ENCODE measurements around the gene PTGDS.

The PTGDS gene

GRCh38 chr9:136981588-136982231 lies 4.4 kb downstream of the PTGDS start:
- H3K9me3 ChIP-seq (replicated peaks in 1 of 2; ENCODE audit: control insufficient read depth in 2 of 2, insufficient read depth in 1 of 2, low read depth in 1 of 2, low read length in 2 of 2): no peaks in the 10 kb centered on the region
- no peak for DNase-seq (ENCODE audit: low spot score)
- H2BK5ac ChIP-seq (ENCODE audit: low read length): peak overlapping the region; percentile 66
- WGBS, 2 donors (ENCODE audit: extremely low coverage in 2 of 2, insufficient read length in 2 of 2, insufficient replicate concordance in 1 of 2): no CpG with 5 or more reads among the region's 17 CpGs
- H3K9ac ChIP-seq (ENCODE audit: low read depth, low read length, poor library complexity): no peak overlapping the region
- no peak overlapping the region for H3K4me2 ChIP-seq (ENCODE audit: insufficient read depth, low read length, poor library complexity, severe bottlenecking)
- H2BK12ac ChIP-seq (ENCODE audit: low read length): no peak overlapping the region
- no peak overlapping the region for H3K27ac ChIP-seq (replicated peaks; ENCODE audit: low read length)
- peak overlapping the region; percentile 56 for H3K14ac ChIP-seq (ENCODE audit: low read length)
- H4K8ac ChIP-seq (ENCODE audit: low read depth, low read length): no peak overlapping the region
- H3K23ac ChIP-seq (ENCODE audit: low read depth, low read length, poor library complexity): no peak overlapping the region
- H3K79me1 ChIP-seq (ENCODE audit: low read depth, low read length): no peaks in the 10 kb centered on the region
- no peaks in the 10 kb centered on the region for H3K36me3 ChIP-seq (replicated peaks in 1 of 2; ENCODE audit: control insufficient read depth in 2 of 2, insufficient read depth in 2 of 2, low read length in 2 of 2)
- H3K4me1 ChIP-seq (ENCODE audit: control insufficient read depth in 2 of 2, insufficient read depth in 1 of 2, low read depth in 1 of 2, low read length in 2 of 2): peaks cover 0 to 10% of the 10 kb centered on the region in 2 donors
- no peak overlapping the region for H2BK15ac ChIP-seq (ENCODE audit: low read length)
- H4K91ac ChIP-seq (ENCODE audit: low read depth, low read length, poor library complexity): no peak overlapping the region
- H2BK120ac ChIP-seq (ENCODE audit: low read depth, low read length): no peak overlapping the region
- H2AK5ac ChIP-seq (ENCODE audit: low read depth, low read length): peak overlapping the region; percentile 76
- H3K18ac ChIP-seq (ENCODE audit: low read length): no peak overlapping the region
- no peak overlapping the region for H2AFZ ChIP-seq (ENCODE audit: low read length)
- no peak overlapping the region for H3K4me3 ChIP-seq (ENCODE audit: low read length in 2 of 2)
- H3K27me3 ChIP-seq (ENCODE audit: control insufficient read depth in 3 of 3, insufficient read depth in 3 of 3, low read depth in 1 of 3, low read length in 3 of 3): peaks cover 4 to 64% (median 44%) of the 10 kb centered on the region in 3 experiments
- no peak overlapping the region for H3K4ac ChIP-seq (ENCODE audit: low read length)

GRCh38 chr9:136982232-136983051 lies 5.1 kb downstream of the PTGDS start, which contains the start of gene LCNL1:
Gene LCNL1 (plus strand): TSS chr9:136982993. CDS start chr9:136983587, 594 bp downstream.
- Histone ChIP-seq H2BK5ac (ENCODE audit: low read length) (no peak within 1 kb of the TSS), H3K14ac (ENCODE audit: low read length) (no peak within 1 kb of the TSS)
- no CpG with 5 or more reads among the region's 18 CpGs for WGBS, 2 donors (ENCODE audit: extremely low coverage in 2 of 2, insufficient read length in 2 of 2, insufficient replicate concordance in 1 of 2)

GRCh38 chr9:136983167-136983566 lies 5.9 kb downstream of the PTGDS start:
- no peak overlapping the region for H2BK5ac ChIP-seq (ENCODE audit: low read length)
- no peaks in the 10 kb centered on the region for H3K36me3 ChIP-seq (replicated peaks in 1 of 2; ENCODE audit: control insufficient read depth in 2 of 2, insufficient read depth in 2 of 2, low read length in 2 of 2)
- H2BK120ac ChIP-seq (ENCODE audit: low read depth, low read length): no peak overlapping the region
- no peak overlapping the region for H4K91ac ChIP-seq (ENCODE audit: low read depth, low read length, poor library complexity)
- peak overlapping the region; percentile 90 for H2AK5ac ChIP-seq (ENCODE audit: low read depth, low read length)
- no peak overlapping the region for H2AFZ ChIP-seq (ENCODE audit: low read length)
- H3K4me3 ChIP-seq (ENCODE audit: low read length in 2 of 2): no peak overlapping the region
- no peak overlapping the region for H3K14ac ChIP-seq (ENCODE audit: low read length)
- no peaks in the 10 kb centered on the region for H3K9me3 ChIP-seq (replicated peaks in 1 of 2; ENCODE audit: control insufficient read depth in 2 of 2, insufficient read depth in 1 of 2, low read depth in 1 of 2, low read length in 2 of 2)
- no peak overlapping the region for H3K4me2 ChIP-seq (ENCODE audit: insufficient read depth, low read length, poor library complexity, severe bottlenecking)
- H3K27me3 ChIP-seq (ENCODE audit: control insufficient read depth in 3 of 3, insufficient read depth in 3 of 3, low read depth in 1 of 3, low read length in 3 of 3): peaks cover 4 to 52% (median 36%) of the 10 kb centered on the region in 3 experiments
- H3K4ac ChIP-seq (ENCODE audit: low read length): no peak overlapping the region
- peak overlapping the region; percentile 20 for H2BK15ac ChIP-seq (ENCODE audit: low read length)
- H3K9ac ChIP-seq (ENCODE audit: low read depth, low read length, poor library complexity): peak overlapping the region; percentile 60
- H3K4me1 ChIP-seq (ENCODE audit: control insufficient read depth in 2 of 2, insufficient read depth in 1 of 2, low read depth in 1 of 2, low read length in 2 of 2): peaks cover 0 to 2% of the 10 kb centered on the region in 2 donors
- no peak overlapping the region for H3K27ac ChIP-seq (replicated peaks; ENCODE audit: low read length)
- no peaks in the 10 kb centered on the region for H3K79me1 ChIP-seq (ENCODE audit: low read depth, low read length)
- DNase-seq (ENCODE audit: low spot score): no peak
- H4K8ac ChIP-seq (ENCODE audit: low read depth, low read length): no peak overlapping the region
- H3K18ac ChIP-seq (ENCODE audit: low read length): no peak overlapping the region
- H2BK12ac ChIP-seq (ENCODE audit: low read length): peak overlapping the region; percentile 46
- peak overlapping the region; percentile 65 for H3K23ac ChIP-seq (ENCODE audit: low read depth, low read length, poor library complexity)
- WGBS, 2 donors (ENCODE audit: extremely low coverage in 2 of 2, insufficient read length in 2 of 2, insufficient replicate concordance in 1 of 2): no CpG with 5 or more reads among the region's 9 CpGs

More at GRCh38 chr9:136982232-136983051, 5.1 kb downstream of the PTGDS start, which contains the start of gene LCNL1:
- H3K27ac ChIP-seq (replicated peaks; ENCODE audit: low read length): no peak within 1 kb of the TSS
- H3K4me2 ChIP-seq (ENCODE audit: insufficient read depth, low read length, poor library complexity, severe bottlenecking): no peak within 1 kb of the TSS
- H4K91ac ChIP-seq (ENCODE audit: low read depth, low read length, poor library complexity): no peak within 1 kb of the TSS
- H2BK15ac ChIP-seq (ENCODE audit: low read length): peak within 1 kb of the TSS; percentile 21
- no peak within 1 kb of the TSS for H3K4me3 ChIP-seq (ENCODE audit: low read length in 2 of 2)
- H2AFZ ChIP-seq (ENCODE audit: low read length): no peak within 1 kb of the TSS
- H3K36me3 ChIP-seq (replicated peaks in 1 of 2; ENCODE audit: control insufficient read depth in 2 of 2, insufficient read depth in 2 of 2, low read length in 2 of 2): no peaks in the 10 kb centered on the region
- no peak within 1 kb of the TSS for H3K4ac ChIP-seq (ENCODE audit: low read length)
- peaks cover 0 to 6% of the 10 kb centered on the region in 2 donors for H3K4me1 ChIP-seq (ENCODE audit: control insufficient read depth in 2 of 2, insufficient read depth in 1 of 2, low read depth in 1 of 2, low read length in 2 of 2)
- H2AK5ac ChIP-seq (ENCODE audit: low read depth, low read length): peak within 1 kb of the TSS; percentile 90
- peak within 1 kb of the TSS; percentile 60 for H3K9ac ChIP-seq (ENCODE audit: low read depth, low read length, poor library complexity)
- H3K79me1 ChIP-seq (ENCODE audit: low read depth, low read length): no peaks in the 10 kb centered on the region
- H3K27me3 ChIP-seq (ENCODE audit: control insufficient read depth in 3 of 3, insufficient read depth in 3 of 3, low read depth in 1 of 3, low read length in 3 of 3): peaks cover 4 to 57% (median 39%) of the 10 kb centered on the region in 3 experiments
- H3K23ac ChIP-seq (ENCODE audit: low read depth, low read length, poor library complexity): peak within 1 kb of the TSS; percentile 65
- no peak within 1 kb of the TSS for H2BK120ac ChIP-seq (ENCODE audit: low read depth, low read length)
- no peaks in the 10 kb centered on the region for H3K9me3 ChIP-seq (replicated peaks in 1 of 2; ENCODE audit: control insufficient read depth in 2 of 2, insufficient read depth in 1 of 2, low read depth in 1 of 2, low read length in 2 of 2)
- peak within 1 kb of the TSS; percentile 46 for H2BK12ac ChIP-seq (ENCODE audit: low read length)
- H3K18ac ChIP-seq (ENCODE audit: low read length): no peak within 1 kb of the TSS
- H4K8ac ChIP-seq (ENCODE audit: low read depth, low read length): no peak within 1 kb of the TSS
- DNase-seq (ENCODE audit: low spot score): no peak
